Panc1 (cell line): ENCODE results near the gene NOP16.

Experiments used
- POLR2AphosphoS5 ChIP-seq: IDR thresholded peaks from 2 replicates; pipeline ENCODE4 v1.6.1; 2012; ENCODE audit warnings: mild to moderate bottlenecking, low read depth, low read length, moderate library complexity
- SIN3A ChIP-seq: IDR thresholded peaks from 2 replicates; pipeline ENCODE4 v1.6.1; 2012; ENCODE audit warnings: low read depth, mild to moderate bottlenecking, low read length, moderate library complexity, borderline replicate concordance; ENCODE audit not compliant: insufficient read depth
- TF ChIP-seq, protein P1 (sequence below): fragments of 450-650 bp; IDR thresholded peaks from 2 replicates; pipeline ENCODE4 v1.5.1; 2017; ENCODE audit warnings: mild to moderate bottlenecking
- TF ChIP-seq, protein P2 (sequence below), 2 experiments: IDR thresholded peaks; 2 replicates each; pipeline ENCODE4 v1.6.1; 2011 to 2012; ENCODE audit warnings: low read depth in 2 of 2, control low read depth in 1 of 2, low read length in 1 of 2, mild to moderate bottlenecking in 1 of 2, moderate library complexity in 1 of 2; ENCODE audit not compliant: insufficient read depth in 1 of 2

DNA sequence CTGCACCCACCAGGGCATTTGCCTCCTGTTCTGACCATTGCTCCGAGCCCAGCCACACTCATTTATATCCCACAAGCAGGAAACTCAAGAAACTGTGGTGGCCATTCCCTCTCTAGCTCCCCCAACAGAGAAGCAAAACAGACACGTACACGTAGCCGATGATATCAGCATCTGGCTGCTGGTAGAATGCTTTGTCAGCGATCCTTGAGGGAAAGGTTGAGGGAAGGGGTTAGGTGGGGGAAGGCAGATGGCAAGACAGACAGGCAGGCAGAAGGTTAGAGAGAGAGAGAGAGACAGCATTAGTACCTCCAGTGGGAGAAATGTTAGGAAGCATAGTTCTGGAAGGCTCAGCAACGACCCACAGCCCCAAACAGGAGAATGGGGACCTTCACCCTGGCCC lies 7.9 kb upstream of the NOP16 start:
- TF ChIP-seq, protein P1, sequence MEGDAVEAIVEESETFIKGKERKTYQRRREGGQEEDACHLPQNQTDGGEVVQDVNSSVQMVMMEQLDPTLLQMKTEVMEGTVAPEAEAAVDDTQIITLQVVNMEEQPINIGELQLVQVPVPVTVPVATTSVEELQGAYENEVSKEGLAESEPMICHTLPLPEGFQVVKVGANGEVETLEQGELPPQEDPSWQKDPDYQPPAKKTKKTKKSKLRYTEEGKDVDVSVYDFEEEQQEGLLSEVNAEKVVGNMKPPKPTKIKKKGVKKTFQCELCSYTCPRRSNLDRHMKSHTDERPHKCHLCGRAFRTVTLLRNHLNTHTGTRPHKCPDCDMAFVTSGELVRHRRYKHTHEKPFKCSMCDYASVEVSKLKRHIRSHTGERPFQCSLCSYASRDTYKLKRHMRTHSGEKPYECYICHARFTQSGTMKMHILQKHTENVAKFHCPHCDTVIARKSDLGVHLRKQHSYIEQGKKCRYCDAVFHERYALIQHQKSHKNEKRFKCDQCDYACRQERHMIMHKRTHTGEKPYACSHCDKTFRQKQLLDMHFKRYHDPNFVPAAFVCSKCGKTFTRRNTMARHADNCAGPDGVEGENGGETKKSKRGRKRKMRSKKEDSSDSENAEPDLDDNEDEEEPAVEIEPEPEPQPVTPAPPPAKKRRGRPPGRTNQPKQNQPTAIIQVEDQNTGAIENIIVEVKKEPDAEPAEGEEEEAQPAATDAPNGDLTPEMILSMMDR: no peak
- TF ChIP-seq SIN3A (no peak), POLR2AphosphoS5 (no peak)
- TF ChIP-seq, protein P2, sequence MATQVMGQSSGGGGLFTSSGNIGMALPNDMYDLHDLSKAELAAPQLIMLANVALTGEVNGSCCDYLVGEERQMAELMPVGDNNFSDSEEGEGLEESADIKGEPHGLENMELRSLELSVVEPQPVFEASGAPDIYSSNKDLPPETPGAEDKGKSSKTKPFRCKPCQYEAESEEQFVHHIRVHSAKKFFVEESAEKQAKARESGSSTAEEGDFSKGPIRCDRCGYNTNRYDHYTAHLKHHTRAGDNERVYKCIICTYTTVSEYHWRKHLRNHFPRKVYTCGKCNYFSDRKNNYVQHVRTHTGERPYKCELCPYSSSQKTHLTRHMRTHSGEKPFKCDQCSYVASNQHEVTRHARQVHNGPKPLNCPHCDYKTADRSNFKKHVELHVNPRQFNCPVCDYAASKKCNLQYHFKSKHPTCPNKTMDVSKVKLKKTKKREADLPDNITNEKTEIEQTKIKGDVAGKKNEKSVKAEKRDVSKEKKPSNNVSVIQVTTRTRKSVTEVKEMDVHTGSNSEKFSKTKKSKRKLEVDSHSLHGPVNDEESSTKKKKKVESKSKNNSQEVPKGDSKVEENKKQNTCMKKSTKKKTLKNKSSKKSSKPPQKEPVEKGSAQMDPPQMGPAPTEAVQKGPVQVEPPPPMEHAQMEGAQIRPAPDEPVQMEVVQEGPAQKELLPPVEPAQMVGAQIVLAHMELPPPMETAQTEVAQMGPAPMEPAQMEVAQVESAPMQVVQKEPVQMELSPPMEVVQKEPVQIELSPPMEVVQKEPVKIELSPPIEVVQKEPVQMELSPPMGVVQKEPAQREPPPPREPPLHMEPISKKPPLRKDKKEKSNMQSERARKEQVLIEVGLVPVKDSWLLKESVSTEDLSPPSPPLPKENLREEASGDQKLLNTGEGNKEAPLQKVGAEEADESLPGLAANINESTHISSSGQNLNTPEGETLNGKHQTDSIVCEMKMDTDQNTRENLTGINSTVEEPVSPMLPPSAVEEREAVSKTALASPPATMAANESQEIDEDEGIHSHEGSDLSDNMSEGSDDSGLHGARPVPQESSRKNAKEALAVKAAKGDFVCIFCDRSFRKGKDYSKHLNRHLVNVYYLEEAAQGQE (IDR thresholded peaks at IDR 0.05; ENCODE audit: insufficient read depth in 1 of 2, low read depth in 2 of 2, low read length in 1 of 2): no peak
